ENCODE data around the gene BAHD1.

Gene BAHD1

GRCh38 chr15:40461958-40462357, 21.2 kb downstream of the BAHD1 start:
- intact Hi-C loops (cut with DNase I), result no loop called here
- peak in 1 of 10 donors; percentile 55 for DNase-seq

DNA sequence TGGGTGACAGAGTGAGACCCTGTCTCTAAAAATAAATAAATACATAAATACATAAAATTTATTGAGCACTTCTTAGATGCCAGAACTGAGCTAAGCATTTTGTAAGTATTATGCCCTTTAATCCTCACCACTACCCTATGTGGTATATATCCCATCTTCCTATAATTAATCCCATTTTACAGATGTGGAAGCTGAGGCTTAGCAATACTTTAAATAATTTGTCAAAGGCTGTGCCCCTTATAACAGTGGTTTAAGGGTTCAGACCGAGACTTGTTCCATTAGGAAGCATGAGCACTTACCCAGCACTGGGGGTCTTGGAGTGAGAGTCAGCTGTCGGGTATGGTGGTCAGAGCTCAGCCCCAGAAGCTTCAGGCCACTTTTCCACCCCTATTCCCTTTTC, 22.5 kb downstream of the BAHD1 start:
- DNase-seq, result no peak
- intact Hi-C loops (cut with DNase I), result no loop called here

DNA sequence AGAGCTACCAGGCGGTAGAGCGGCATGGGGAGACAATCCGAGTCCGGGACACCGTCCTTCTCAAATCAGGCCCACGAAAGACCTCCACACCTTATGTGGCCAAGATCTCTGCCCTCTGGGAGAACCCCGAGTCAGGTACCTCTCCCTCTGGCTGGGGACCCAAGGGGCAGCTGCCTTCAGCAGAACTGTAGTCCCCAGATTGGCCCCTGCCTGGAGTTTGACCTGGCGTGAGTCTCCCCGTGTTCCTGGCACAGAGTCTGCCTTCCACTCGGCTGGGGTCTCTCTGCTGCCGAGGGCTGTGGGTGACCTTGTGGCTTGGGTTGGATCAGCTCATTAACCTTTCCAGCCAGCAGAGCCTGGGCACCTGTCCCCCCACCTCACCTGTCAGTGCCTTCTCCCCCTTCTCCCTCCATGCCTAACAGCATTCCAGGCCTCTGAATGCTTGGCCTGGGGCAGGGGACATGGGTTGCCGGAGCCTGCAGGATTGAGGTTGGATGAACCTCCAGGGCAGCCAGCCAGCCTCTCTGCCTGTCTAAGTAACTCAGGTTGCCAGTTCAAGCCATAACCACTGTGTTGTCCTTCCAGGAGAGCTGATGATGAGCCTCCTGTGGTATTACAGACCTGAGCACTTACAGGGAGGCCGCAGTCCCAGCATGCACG, 23.3 kb downstream of the BAHD1 start:
- DNase-seq, result peak in 1 of 10 donors; percentile 50
- intact Hi-C loops (cut with DNase I), result no loop called here

GRCh38 chr15:40464595-40465185, 23.9 kb downstream of the BAHD1 start:
- no peak for DNase-seq
- intact Hi-C loops (cut with DNase I), result no loop called here

DNA sequence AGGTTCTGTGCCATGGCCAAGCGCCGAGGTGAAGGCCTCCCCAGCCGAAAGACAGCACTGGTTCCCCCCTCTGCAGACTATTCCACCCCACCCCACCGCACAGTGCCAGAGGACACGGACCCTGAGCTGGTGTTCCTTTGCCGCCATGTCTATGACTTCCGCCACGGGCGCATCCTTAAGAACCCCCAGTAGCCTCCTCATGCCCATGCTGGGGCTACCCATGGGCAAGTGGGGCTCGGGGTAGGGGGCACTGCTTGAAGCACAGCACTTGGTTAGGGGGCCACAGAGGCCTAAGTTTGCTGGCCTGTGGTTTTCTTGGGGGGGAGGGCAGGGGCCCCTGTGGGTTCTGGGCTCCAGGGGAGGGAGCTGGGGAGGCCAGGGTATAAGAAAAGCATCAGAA, 25.2 kb downstream of the BAHD1 start:
- intact Hi-C loops (cut with DNase I), result no loop called here
- peak in 1 of 10 donors; percentile 60 for DNase-seq

DNA sequence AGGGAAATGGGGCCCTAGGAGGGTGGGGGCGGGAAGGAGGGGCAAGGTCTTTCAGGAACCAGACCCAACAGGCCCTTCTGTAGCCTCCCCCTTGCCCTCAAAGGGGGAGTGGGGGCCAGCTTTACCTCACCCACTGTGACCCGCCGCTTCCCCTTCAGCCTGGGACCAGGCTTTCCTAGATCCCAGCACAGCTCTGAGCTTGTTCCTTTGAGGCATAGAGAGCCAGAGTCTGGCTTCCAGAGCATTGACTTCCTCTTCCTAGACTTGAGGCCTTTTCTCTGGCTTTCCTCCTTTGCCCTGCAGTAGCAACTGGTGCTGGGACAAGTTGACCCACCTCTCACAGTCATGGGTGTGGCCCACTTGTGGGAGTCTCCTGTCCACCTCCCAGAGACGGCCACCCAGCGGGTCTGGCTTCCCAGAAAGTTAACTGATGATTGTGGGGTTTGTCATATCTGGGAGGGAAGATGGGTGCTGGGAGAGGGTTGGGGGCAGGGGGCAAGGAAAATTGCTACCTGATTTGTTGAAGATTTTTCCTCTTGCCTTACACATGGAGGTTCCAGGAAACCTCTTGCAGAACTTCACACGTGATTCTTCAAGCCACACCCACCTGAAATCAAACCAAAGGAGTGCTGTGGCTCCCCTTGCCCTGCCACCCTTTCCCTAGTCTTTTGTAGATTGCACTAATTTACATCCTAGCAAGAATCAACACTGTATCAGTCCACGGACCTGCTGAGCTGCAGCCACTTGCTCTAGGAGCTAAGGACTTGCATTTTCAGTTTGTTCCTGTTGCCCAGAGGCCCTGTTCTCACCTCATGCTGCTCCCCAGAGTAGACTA, 25.9 kb downstream of the BAHD1 start:
- intact Hi-C loops (cut with DNase I), result no loop called here
- peak in 1 of 10 donors; percentile 63 for DNase-seq

DNA sequence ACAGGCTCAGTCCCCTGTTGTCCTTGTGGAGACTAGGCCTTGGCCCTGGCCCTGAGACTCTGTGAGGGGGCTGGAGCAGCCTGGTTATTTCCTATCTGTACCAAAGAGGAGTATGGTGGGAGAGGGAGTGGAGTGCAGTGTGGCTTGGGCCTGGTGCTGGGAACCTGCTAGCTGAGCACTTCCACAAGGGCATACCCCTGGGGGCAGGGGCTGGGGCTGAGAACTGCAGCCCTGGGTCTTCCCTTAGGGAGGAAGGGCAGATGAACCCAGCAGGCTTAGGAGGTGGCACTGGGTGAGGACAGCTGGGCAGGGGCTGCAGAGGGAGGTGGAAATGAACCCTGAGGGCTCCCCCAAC, 26.5 kb downstream of the BAHD1 start:
- intact Hi-C loops (cut with DNase I), result no loop called here
- DNase-seq, result no peak

DNA sequence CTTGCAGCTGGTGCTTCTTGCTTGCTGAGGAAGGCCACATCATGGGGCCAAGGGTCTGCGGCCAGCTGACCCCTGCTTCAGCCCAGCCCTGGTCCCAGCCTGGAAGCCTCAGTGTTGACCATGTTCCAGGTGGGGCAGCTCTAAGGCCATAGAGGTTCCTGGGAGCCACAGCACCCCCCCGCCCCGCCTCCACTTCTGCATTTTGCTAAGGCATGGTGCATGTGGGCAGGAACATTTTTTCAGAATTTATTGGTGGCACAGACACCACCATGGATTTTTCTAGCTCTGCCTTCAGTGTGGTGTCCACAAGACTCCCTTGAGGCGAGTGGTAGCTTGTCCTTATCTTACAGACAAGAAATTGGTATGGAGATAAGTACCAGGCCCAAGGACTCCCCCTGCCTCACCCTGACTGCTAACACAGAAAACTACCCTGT, 28.2 kb downstream of the BAHD1 start:
- DNase-seq, result peak in 1 of 10 donors; percentile 58
- intact Hi-C loops (cut with DNase I), result no loop called here

- intact Hi-C loops (cut with DNase I), result loop anchor here (2.0 kb wide), 1 partner anchor 29 kb away; the partner anchor contains the start of gene BAHD1
- DNase-seq, result peak in 1 of 10 donors; percentile 22
Observed at GRCh38 chr15:40469776-40470390, 29.1 kb downstream of the BAHD1 start.

DNA sequence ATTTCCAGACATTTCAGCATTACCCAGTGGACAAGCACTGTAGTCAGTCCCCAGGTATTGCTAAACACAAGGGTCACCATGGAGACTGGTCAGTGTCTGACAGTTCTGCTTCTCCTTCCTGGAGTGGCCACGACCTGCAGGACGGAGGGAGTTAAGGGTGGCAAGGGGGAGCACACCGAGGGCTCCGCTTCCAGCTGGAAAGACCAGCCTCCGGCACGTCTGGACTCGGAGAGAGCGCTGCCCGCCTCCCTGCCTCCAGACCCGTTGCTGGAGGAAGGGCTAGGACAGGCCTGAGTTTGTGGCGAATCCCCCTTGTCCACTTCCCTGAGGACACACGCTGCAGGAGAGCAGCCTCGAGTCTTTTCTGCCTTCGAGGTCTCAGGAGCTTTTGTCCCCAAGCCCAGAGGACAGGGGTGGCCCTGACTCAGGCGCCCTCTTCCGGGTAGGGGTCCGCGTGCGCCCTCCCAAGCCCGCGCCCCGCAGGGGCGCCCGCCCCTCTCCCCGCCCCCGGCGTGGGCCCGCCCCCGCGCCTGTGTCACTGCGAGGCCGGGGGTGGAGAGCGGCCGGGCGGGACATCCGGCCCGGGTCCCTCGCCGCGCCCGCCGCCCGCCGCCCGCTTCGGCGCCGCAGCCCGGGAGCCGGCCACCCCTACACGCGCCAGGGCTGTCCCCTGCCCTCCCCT, 29.8 kb downstream of the BAHD1 start, which contains the start of gene CHST14:
TSS of gene CHST14 (plus strand) at position 562 of the 682 bp plus-strand sequence. CDS start 230 bp downstream, outside the sequence.
- intact Hi-C loops (cut with DNase I), result loop anchor here (2.0 kb wide), 1 partner anchor 30 kb away; the partner anchor contains the start of gene BAHD1
- peak in 8 of 10 donors; percentile 17 to 88 (median 43) for DNase-seq

DNA sequence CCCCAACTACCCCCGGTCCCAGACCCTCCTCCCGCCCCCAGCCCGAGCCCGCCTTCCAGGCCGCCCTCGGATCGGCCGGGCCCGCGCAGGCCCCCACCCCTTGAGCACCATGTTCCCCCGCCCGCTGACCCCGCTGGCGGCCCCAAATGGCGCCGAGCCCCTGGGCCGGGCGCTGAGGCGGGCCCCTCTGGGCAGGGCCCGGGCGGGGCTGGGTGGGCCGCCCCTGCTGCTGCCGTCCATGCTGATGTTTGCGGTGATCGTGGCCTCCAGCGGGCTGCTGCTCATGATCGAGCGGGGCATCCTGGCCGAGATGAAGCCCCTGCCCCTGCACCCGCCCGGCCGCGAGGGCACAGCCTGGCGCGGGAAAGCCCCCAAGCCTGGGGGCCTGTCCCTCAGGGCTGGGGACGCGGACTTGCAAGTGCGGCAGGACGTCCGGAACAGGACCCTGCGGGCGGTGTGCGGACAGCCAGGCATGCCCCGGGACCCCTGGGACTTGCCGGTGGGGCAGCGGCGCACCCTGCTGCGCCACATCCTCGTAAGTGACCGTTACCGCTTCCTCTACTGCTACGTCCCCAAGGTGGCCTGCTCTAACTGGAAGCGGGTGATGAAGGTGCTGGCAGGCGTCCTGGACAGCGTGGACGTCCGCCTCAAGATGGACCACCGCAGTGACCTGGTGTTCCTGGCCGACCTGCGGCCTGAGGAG, 30.5 kb downstream of the BAHD1 start:
- no peak for DNase-seq
- intact Hi-C loops (cut with DNase I), result loop anchor here (2.0 kb wide), 1 partner anchor 30 kb away; the partner anchor contains the start of gene BAHD1

DNA sequence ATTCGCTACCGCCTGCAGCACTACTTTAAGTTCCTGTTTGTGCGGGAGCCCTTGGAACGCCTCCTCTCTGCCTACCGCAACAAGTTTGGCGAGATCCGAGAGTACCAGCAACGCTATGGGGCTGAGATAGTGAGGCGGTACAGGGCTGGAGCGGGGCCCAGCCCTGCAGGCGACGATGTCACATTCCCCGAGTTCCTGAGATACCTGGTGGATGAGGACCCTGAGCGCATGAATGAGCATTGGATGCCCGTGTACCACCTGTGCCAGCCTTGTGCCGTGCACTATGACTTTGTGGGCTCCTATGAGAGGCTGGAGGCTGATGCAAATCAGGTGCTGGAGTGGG, 31.0 kb downstream of the BAHD1 start:
- no peak for DNase-seq
- intact Hi-C loops (cut with DNase I), result loop anchor here (2.0 kb wide), 1 partner anchor 31 kb away; the partner anchor contains the start of gene BAHD1

DNA sequence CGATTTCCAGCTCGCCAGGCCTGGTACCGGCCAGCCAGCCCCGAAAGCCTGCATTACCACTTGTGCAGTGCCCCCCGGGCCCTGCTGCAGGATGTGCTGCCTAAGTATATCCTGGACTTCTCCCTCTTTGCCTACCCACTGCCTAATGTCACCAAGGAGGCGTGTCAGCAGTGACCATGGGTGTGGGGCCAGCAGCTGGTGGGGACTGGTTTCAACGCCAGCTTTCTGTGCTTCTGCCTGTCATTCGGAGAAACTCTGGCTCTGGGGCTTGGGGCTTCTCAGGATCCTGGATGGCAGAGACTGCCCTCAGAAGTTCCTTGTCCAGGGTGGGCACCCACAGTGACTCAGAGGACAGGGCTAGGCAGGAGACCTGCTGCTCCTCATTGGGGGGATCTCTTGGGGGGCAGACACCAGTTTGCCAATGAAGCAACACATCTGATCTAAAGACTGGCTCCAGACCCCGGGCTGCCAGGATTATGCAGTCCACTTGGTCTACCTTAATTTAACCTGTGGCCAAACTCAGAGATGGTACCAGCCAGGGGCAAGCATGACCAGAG, 31.5 kb downstream of the BAHD1 start:
- no peak for DNase-seq

DNA sequence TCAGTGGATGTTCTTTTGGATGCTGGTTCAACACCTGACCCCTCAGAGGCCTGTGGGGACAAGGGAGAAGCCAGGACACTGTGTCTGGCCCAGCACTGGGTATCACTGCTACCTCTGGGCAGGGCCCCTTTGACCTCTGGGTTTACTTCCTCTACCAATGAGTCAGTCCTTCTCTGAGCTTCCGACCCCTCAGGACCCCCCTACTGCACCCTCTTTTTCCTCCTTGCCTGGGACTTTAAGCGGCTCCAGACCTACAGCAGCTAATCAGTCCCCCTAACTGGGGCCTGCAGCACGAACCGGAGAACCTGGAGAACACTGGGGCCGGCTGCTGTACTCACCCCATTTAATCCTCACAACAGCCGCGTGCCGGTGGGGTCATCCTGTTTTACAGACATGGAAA, 33.8 kb downstream of the BAHD1 start:
- DNase-seq, result no peak
- intact Hi-C loops (cut with DNase I), result no loop called here

More for the DNA sequence above, 31.5 kb downstream of the BAHD1 start:
- intact Hi-C loops (cut with DNase I), result no loop called here

DNA sequence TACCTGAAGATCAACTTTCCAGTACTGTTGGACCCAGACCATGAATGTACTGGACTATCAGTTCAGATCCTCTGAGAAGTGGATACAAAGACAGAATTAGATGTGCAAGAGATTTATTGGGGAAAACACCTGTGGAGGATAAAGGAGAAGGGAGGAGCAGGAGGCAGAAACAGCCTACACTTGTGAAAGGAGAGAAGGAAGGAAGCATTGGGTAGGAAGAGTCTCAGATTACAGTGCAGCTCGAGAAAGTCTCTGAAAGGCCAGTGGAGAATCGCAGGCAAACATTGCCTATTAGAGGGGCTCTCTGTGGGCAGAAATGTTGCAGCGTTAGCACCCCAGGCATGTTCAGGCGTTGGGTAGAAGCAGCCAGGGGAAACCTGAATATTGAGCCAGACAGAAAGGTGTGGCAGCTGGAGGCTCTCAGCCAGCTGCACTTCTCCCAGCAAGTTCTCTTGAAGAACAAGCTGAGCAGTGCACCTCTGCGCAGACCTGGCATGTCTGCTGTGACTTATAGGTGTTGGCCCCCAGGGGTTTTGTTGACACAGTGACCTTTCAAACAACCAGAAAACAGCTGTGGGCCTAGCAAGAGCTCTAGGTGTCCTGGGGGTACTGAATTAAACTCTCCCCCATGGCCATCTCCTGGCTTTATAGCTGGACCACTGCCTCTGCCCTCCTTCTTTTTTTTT, 37.0 kb downstream of the BAHD1 start:
- intact Hi-C loops (cut with DNase I), result no loop called here
- no peak for DNase-seq

DNA sequence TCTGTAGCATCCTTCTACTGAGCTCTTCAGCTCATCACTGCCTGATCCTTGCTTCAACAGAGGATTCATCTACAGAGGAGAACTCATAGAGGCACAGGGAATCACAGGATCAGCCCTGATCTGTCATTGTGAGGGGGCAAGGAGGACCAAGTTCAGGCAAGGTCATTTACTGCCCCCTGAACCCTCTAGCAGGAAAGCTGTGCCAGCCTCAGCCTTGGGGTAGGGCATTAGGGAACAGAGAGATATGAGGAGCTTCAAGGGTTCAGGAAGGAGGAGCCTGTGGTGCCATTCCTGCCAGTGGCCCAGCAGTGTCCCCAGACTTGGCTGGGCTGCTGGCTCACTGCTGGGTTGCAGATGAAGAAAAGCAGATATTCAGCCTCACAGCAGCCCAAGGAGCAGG, 38.3 kb downstream of the BAHD1 start:
- intact Hi-C loops (cut with DNase I), result no loop called here
- DNase-seq, result no peak

DNA sequence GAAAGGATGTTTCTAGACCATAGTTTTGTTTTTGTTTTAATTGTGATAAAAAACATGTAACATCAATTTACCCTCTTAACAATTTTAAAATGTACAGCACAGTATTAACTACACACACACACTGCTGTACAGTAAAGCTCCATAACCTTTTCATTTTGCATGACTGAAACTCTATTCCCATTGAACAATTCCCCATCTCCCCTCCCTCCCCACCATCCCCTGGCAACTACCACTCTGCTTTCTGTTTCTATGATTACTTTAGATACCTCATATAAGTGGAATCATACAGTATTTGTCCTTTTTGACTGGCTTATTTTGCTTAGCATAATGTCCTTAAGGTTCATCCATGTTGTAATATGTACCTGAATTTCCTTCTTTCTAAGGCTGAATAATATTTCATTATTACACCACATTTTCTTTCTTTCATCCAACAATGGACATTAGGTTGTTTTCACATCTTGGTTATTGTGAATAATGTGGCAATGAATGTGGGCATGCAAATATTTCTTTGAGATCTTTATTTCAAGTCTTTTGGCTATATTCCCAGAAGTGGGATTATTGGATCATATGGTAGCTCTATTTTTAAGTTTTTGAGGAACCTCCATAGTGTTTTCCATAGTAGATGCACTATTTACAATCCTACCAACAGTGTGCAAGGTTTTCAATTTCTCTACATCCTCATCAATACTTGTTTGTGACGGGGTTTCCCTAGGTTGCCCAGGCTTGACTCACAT, 40.8 kb downstream of the BAHD1 start:
- no peak for DNase-seq
- intact Hi-C loops (cut with DNase I), result no loop called here

- intact Hi-C loops (cut with DNase I), result no loop called here
- DNase-seq, result no peak
Observed at GRCh38 chr15:40483919-40484318, 43.2 kb downstream of the BAHD1 start.
